ENCODE results near the gene IFT88. TPM values are rescaled to one million over a fixed set of nuclear protein-coding genes. Genes with fewer than 3 reads are reported as not detected.
"Not testable (repeated sequence)": the region's sequence is repeated elsewhere in the genome, so short reads cannot be mapped to it uniquely, and the experiment has no call there.

Gene IFT88
- total RNA-seq, 2 donors from 2014 or later = 12.6 to 14.8 TPM

DNA sequence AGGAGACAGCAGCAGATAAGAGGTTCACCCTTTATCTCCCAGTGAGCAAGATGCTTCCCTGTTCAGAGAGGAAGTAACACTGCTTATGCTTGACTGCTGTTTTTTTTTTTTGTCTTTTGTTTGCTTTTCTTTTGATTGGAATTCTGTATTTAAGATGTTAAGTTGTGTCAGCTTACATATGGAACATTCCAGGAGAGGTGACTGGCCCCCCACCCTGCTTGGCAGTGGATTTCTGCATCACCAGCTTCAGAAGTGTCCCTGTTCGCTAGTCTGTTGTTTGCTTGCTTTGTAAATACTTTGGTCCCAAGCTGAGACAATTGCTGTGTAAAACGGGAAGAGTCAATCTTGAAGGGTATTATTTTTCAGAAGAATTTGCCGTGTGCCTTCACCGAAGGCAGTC is 43.0 kb downstream of the IFT88 start:
- ATAC-seq = no peak
- intact Hi-C loops (cut with DNase I, micrococcal nuclease) = no loop called here
- no peak for DNase-seq

DNA sequence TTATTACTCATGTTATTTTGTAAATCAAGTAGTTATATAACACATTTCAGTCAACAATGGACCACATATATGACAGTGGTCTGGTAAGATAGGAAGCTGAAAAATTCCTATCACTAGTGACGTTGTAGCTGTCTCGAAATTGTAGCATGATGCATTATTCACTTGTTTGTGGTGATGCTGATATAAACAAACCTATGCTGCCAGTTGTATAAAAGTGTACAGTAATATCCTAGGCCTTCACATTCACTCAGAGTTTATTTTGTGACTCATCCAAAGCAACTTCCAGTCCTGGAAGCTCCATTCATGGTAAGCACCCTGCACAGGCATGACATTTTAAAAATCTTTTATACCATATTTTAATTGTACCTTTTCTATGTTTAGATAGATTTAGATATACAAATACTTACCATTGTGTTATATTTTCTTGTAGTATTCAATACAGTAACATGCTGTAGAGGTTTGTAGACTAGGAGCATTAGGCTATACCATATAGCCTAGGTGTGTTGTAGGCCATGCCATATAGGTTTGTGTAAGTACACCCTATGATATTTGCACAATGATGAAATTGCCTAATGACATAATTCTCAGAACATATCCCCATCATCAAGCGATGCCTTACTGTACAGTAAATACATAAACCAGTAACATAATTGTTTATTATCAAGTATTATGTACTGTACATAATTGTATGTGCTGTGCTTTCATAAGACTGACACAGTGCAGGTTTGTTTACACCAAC is 49.3 kb downstream of the IFT88 start:
- no peak for DNase-seq
- intact Hi-C loops (cut with DNase I, micrococcal nuclease) = no loop called here
- peak; percentile 67 for ATAC-seq

DNA sequence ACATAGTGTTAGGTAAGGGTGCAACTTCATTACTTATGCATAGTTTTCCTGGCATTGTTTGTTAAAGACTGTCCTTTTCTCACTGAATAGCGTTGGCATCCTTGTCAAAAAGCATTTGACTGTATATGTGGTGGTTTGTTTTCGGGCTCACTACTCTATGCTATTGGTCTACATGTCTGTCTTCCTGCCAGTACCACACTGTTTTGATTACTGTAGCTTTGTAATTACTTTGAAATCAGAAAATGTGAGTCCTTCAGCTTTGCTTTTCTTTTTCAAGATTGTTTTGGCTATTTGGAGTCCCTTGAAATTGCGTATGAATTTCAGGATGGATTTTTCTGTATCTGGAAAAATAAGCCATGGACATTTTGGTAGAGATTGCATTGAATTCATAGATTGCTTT is 56.0 kb downstream of the IFT88 start:
- intact Hi-C loops (cut with DNase I, micrococcal nuclease) = no loop called here
- no peak for DNase-seq
- ATAC-seq = no peak

DNA sequence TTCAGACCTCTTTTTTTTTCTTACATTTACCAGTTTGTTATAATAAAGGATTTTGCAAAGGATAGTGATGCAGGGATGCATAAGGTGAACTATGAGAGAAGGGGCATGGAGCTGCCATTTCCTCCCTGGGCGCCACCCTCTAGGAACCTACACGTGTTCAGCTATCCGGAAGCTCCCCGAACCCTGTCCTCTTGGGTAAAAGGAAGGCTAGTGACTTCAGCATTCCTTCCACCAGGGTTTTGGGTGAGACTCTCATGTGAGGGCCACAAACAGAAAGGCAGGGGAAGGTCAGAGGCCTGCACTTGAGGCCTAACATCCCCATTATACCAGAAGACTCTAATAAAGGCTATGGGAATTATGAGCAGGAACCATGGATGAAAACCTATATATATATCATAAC is 57.3 kb downstream of the IFT88 start:
- ATAC-seq (no peak), DNase-seq (no peak)
- intact Hi-C loops (cut with DNase I, micrococcal nuclease) = no loop called here

DNA sequence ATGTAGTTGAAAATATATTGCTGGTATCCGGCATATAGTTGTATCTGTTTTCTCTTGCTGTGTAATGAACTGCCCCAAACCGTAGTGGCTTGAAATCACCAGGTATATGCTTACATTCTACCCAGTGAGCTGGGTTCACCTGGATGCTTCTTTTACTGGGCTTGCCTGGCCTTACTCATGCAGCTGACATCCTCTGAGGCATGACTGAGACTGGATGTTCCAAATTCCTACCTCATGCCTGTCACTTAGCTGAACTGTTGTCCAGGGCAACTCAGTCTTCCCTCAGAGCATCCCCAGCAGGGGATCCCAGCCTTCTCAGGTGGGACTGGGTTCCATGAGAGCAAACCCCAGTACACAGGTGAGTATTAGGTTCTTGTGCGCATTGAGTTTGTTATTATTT is 66.8 kb downstream of the IFT88 start:
- intact Hi-C loops (cut with DNase I, micrococcal nuclease) = no loop called here
- no peak for ATAC-seq
- no peak for DNase-seq

DNA sequence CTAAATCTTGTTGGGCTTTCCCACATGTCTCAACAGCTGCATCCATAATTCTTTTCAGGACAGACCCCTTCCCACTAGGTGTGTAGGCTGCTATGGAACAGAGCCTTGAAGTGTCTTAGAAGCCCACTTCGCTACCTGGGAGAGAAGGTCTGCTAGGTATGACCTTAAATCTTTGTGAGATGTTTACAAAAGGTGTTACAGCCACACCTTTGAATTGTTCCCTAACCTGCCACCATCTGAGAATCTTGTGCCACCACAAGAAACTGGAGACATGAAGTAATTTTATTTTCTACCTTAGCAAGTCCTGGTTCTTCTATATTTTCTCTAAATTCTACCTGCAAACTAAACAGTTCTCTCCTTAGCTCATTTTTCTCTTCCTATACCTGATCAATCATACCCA is 69.1 kb downstream of the IFT88 start:
- intact Hi-C loops (cut with DNase I, micrococcal nuclease) = no loop called here

DNA sequence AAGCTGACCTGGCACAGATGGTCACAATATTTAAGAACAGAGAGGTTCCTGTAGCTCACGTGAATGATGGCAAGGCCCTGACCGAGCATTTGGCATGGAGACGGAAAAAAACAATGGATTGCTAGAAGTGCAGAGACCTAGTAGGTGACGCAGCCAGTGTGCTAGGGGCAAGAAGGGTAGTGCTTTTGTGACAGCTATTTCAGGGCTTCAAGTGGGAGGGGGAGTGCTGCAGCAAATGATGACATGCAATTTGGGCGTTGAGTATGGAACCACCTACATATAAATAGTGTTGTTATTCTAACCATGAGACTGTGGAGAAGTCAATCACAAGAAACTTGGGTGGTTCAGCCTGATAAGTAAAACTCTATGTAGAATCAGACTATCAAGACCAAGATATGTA is 70.9 kb downstream of the IFT88 start:
- DNase-seq = no peak
- intact Hi-C loops (cut with DNase I, micrococcal nuclease) = no loop called here
- no peak for ATAC-seq

More for the DNA sequence above, 69.1 kb downstream of the IFT88 start:
- no peak for DNase-seq
- ATAC-seq = peak; percentile 84

DNA sequence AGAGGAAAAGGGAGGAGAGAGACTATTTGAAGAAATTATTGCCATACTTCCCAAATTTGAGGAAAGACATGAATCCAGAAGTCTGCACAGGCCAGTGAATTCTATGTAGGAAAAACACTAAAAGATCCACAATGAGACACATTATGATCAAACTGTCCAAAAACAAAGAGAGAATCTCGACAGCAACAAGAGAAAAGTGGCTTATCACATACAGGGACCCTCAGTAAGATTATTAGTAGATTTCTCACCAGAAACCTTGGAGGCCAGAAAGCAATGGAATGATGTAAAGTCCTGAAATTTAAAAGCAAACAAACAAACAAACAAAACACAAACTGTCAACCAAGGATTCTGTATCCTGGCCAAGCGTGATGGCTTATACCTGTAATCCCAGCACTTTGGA is 80.8 kb downstream of the IFT88 start:
- intact Hi-C loops (cut with DNase I, micrococcal nuclease) = no loop called here
- DNase-seq (no peak), ATAC-seq (no peak)

DNA sequence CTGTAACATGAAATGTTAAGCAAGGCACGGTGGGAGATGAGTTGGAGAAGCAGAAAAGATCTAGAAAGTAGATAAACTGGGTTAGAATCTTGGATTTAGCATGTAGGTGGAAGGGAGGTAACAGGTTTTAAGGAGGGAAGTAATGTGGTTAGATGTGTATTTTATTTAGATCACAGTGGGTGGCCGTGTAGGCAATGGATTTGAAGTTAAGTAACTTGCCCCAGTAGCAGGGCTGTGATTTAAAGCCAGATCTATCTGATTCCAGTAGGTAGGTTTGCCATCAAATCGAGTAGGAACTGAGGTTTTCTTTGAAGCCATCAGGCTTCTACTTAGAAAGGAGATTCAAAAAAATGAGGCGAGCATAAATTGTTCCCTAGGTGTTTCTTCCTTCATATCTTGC is 86.0 kb downstream of the IFT88 start:
- intact Hi-C loops (cut with DNase I, micrococcal nuclease) = no loop called here
- DNase-seq = no peak
- no peak for ATAC-seq

DNA sequence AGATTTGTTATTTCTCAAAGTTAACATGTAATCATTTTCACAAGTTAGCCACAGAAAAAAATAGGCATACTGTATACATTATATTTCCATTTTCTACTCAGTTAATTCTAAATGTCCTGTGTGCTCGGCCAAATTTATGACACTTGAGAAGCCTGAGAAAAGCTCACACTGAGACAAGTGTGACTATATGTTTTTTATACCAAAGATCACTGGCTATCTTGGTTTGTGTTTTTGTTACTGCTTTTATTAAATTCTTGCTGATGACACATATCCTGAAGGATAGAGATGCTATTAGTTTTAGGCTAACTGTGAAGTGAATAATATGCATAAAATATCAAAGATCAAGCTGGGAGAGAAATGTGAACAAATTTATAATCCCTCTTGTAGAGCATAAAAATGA is 87.2 kb downstream of the IFT88 start:
- DNase-seq (no peak), ATAC-seq (no peak)
- intact Hi-C loops (cut with DNase I, micrococcal nuclease) = no loop called here

DNA sequence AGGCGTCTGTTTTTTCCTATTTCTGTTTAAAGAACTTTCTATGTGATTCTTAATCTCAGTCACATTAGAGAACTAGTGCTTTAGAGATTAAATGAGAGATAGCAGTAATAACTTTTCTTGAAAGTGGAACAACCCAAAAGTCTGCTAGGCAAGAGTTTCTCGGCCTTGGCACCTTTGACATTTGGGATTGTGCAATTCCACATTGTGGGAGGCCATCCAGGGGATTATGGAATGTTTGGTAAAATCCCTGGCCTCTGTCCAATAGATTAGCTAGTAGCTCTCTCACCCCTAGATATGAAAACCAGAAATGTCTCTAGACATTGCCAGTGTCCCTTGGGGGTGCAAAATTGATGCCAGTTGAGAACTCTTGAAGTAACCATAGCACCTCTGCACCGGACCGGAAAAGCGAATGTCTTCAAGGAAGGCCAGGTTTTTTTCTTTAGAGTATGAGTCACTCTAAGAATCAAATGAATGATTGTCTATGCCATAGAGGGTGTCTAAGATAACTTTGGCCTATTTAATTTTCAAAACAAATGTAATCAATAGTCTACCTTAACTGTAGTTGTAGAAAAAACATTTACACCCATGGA is 91.6 kb downstream of the IFT88 start:
- ATAC-seq (no peak), DNase-seq (no peak)
- intact Hi-C loops (cut with DNase I, micrococcal nuclease) = no loop called here

DNA sequence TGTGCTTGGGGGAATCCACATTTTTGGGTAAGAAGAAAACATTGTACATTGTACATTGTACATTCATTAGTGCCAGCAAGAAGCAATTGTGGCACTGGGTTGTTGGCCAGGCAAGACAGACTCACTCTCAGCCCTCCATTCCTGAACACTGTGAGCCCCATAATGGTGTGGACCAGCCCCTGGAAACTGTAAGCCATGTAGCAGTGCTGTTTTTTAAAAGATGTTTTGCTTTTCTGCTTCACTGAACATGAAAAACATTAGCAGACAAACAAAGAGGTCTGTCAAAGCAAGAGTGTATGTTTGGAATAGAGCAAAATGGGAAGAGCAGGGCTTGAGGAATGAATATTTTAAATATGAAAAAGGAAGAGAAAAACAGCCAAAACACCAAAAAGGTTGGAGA is 97.4 kb downstream of the IFT88 start:
- no peak for ATAC-seq
- intact Hi-C loops (cut with DNase I, micrococcal nuclease) = no loop called here

DNA sequence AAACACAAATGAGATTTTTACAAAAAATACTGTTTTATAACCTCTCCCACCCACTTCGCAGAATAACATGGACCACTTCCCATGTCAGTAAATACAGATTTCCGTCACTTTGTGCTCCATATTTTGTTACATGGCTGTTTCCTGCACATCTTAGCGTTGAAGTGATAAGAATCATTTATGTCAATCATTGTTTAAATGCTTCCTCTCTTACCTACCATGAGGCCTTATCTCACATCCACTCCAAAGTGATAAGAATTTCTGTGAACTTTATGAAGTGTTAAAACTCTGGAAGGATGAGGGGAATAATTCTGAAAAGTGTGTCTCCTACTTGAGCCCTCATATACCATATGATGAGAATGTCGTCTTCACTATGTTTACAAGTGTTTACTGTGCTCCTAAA is 100.0 kb downstream of the IFT88 start:
- ATAC-seq (no peak), DNase-seq (no peak)
- intact Hi-C loops (cut with DNase I, micrococcal nuclease) = no loop called here

More for the DNA sequence above, 97.4 kb downstream of the IFT88 start:
- DNase-seq = no peak

DNA sequence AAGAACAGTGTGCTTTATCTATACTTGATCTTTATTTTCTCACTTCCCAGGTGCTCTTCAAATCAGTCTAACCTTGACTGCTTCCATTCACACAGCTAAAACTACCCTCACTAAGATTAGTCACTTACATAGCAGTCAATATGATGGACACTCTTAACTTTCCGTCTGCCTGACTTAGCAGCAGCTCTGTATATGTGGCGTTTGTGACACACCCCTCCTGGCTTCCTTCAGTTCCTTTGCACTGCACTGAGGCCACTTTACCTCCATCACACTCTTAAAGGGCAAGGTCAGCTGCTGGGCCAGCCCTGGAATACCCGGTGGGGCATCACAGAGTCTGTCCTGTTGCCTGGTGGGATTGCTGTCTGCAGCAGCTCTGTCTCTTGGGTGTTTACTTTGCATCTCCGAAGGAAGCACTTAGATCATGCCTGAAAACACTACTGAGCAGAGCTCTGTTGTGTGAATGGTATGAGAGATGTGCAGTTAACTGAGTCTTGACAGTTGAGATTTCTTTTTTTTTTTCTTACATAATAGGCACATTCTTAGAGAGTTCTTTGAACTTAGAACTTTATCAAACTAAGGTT is 101.0 kb downstream of the IFT88 start:
- intact Hi-C loops (cut with DNase I, micrococcal nuclease) = no loop called here
- DNase-seq (no peak), ATAC-seq (no peak)

DNA sequence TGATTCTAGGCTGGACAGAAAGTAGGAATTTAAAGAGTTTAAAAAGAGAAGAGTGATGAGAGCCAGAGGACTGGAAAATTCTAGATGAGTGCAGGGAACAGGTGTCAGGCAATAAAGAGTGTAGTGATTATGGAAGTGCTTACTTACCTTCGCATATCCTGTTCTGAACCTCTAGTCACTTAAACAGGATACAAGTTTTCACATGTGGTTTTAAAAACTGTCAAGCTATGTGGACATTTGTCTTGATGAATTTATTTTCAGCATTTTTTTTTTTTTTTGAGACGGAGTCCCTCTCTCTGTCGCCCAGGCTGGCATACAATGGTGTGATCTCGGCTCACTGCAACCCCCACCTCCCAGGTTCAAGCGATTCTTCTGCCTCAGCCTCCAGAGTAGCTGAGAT is 102.2 kb downstream of the IFT88 start:
- ATAC-seq = no peak

DNA sequence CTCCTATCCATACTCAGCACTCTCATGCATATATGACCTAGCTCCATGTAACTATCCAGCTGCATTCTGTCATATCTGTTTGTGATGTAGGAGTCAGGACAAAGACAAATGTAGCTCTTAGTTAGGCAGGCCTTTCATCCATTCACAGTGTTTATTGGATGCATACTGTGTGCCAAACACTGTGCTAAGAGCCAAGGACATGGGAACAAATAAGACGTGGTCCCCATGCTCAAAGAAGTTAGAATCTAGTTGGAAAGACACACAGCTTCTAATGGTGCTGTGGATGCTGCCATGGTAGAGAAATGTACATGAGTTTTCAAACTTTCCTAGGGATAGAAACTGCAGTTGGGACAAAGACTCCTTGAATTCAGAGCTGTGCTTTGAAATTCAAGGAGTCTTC is 104.8 kb downstream of the IFT88 start:
- intact Hi-C loops (cut with DNase I, micrococcal nuclease) = no loop called here
- DNase-seq = no peak
- ATAC-seq = no peak

More for the DNA sequence above, 102.2 kb downstream of the IFT88 start:
- DNase-seq = no peak
- intact Hi-C loops (cut with DNase I, micrococcal nuclease) = no loop called here

DNA sequence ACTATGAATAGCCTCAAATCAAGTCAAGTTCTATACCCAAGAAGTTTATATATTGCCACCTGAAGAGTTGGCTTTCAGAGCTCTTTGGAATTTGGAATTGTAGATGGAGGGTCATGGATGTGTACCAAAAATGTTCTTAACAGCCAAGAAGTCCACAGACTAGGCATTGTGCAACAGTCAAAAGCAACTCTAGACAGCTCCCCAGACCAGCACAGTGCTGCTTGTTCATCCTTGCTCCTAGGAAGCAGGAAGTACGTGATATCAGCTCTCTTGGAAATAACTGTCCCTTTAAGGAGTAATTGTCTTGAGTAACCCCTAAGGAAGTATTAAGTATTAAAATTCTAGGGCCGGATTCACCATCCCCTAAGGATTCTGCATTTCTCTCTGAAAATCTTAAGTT is 105.8 kb downstream of the IFT88 start:
- ATAC-seq (no peak), DNase-seq (no peak)
- intact Hi-C loops (cut with DNase I, micrococcal nuclease) = no loop called here

DNA sequence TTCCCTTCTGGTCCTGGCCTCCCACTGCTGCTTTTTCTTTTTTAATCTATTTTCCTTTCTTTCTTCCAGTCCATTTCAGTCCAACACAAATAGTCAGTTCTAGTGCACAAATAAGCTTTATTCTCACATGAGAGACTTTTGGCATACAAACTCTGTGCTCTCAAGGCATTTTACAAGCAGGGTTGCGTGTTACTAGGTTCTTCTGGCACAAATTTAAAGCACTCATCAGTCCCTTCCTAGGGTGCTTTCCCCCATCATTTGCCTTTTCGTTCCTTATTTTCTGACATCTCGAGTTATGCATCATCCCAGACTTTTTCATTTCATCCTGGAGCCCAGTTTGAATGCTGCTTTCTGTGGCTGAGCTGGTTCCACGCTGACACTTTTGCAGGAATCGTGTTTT is 106.8 kb downstream of the IFT88 start:
- no peak for DNase-seq
- ATAC-seq = no peak
- intact Hi-C loops (cut with DNase I, micrococcal nuclease) = no loop called here

DNA sequence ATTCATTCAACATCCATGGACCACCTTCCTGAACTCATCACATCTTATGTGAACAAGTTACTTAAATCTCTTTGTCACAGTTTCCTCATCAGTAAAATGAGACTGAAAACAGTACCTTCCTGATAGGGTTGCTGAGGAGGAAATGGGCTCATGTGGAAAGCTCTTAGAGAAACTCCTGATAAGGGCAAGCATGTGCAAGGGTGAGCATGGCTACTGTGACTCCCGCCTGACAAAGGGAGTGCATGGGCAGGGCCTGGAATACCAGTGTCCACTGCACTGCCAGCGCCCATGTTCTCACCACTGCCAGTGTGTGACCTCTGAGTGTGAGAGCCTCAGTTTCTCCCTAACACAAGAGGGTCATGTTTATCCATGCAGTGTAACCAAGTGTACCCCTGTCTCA is 109.3 kb downstream of the IFT88 start:
- peak in 1 of 2 donors; percentile 10 for DNase-seq
- intact Hi-C loops (cut with DNase I, micrococcal nuclease) = no loop called here
- peak; percentile 91 for ATAC-seq

DNA sequence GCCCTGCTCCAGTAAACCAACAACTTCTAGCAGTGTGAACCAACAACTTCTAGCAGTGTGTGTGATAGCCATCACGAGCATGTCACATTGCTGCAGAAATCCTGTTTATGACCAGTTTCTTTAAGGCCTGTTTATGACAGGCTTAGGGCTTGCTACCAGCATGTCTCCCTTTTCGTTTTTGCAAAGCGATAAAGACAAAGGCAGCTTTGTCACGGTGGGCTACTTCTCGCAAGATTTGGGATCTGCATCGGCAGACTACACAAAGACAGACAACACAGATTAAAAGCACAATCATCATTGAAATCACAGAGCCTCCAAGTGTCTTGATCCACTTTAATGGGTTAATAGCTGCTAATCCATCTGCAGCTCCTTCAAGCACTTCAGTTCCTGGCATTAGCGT is 111.6 kb downstream of the IFT88 start:
- ATAC-seq; intact Hi-C loops (cut with DNase I, micrococcal nuclease); DNase-seq: not testable (repeated sequence)

DNA sequence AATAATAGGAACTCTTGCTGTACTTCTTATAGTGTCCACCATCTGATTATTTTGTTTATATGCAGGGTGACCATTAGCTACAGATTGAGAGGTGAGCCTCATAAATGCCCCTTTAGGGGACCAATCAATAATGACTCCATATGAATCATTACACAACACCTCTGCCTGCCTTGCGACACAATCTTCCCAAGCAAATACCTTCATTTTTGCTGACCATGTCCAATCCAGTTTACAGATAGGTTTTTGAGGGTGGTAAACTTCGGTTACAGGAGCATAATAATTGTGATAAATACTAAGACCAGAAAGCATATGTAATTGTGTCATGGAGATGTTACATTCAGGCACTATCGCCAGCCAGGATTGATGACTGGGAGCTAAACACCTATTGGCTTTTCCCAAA is 112.9 kb downstream of the IFT88 start:
- no peak for ATAC-seq
- intact Hi-C loops (cut with DNase I, micrococcal nuclease) = no loop called here
- DNase-seq = no peak
